HG02678 (cell line): ENCODE measurements around the gene AGPAT3.

ENCODE experiments used
- ATAC-seq: cut with Tn5 transposase; IDR thresholded peaks from one replicate; pipeline ENCODE4 v1.9.1; 2021; ENCODE audit warnings: mild to moderate bottlenecking, moderate library complexity; ENCODE audit not compliant: unreplicated experiment

AGPAT3 gene

GRCh38 chr21:43934716-43935705 lies 70.0 kb downstream of the AGPAT3 start:
- ATAC-seq, result no peak

- no peak for ATAC-seq
These were observed 70.7 kb downstream of the AGPAT3 start for GRCh38 chr21:43935711-43936110.

- ATAC-seq, result no peak
These were observed 71.4 kb downstream of the AGPAT3 start for GRCh38 chr21:43936247-43936967.

- ATAC-seq, result no peak
These were observed 72.2 kb downstream of the AGPAT3 start for GRCh38 chr21:43937051-43937832.

GRCh38 chr21:43937891-43938309 lies 72.9 kb downstream of the AGPAT3 start:
- ATAC-seq, result peak; percentile 37

GRCh38 chr21:43938751-43939442 lies 73.9 kb downstream of the AGPAT3 start:
- ATAC-seq, result peak; percentile 77

GRCh38 chr21:43939443-43940328 lies 74.7 kb downstream of the AGPAT3 start:
- ATAC-seq, result no peak

GRCh38 chr21:43940329-43941050 lies 75.5 kb downstream of the AGPAT3 start:
- no peak for ATAC-seq

GRCh38 chr21:43942201-43942600 lies 77.2 kb downstream of the AGPAT3 start:
- no peak for ATAC-seq

GRCh38 chr21:43942621-43943020 lies 77.6 kb downstream of the AGPAT3 start:
- no peak for ATAC-seq

GRCh38 chr21:43943512-43944077 lies 78.6 kb downstream of the AGPAT3 start:
- ATAC-seq, result no peak

GRCh38 chr21:43944078-43944633 lies 79.1 kb downstream of the AGPAT3 start:
- no peak for ATAC-seq

GRCh38 chr21:43944757-43945156 lies 79.7 kb downstream of the AGPAT3 start:
- no peak for ATAC-seq

- ATAC-seq, result no peak
These were observed 83.9 kb downstream of the AGPAT3 start for GRCh38 chr21:43948740-43949498.

- ATAC-seq, result no peak
These were observed 84.6 kb downstream of the AGPAT3 start for GRCh38 chr21:43949499-43950208.

- ATAC-seq, result no peak
These were observed 85.5 kb downstream of the AGPAT3 start for GRCh38 chr21:43950481-43950880.

GRCh38 chr21:43950936-43951335 lies 85.9 kb downstream of the AGPAT3 start:
- no peak for ATAC-seq
